ENCODE measurements around the gene CFAP20DC.

GRCh38 chr3:58880182-58880581, 169.6 kb downstream of the CFAP20DC start:
- no peak for TF ChIP-seq EZH2 (IDR thresholded peaks at IDR 0.05; ENCODE audit: borderline replicate concordance)
- no peak for TF ChIP-seq CTCF (IDR thresholded peaks at IDR 0.05; ENCODE audit: poor library complexity)
